ENCODE data around the gene PIPOX. TPM values are rescaled to one million over a fixed set of nuclear protein-coding genes. Genes with fewer than 3 reads are reported as not detected.

PIPOX gene
- total RNA-seq, 6 donors from 2014 or later = 0.91 to 3.6 (median 2.2) TPM; not detected in 2

DNA sequence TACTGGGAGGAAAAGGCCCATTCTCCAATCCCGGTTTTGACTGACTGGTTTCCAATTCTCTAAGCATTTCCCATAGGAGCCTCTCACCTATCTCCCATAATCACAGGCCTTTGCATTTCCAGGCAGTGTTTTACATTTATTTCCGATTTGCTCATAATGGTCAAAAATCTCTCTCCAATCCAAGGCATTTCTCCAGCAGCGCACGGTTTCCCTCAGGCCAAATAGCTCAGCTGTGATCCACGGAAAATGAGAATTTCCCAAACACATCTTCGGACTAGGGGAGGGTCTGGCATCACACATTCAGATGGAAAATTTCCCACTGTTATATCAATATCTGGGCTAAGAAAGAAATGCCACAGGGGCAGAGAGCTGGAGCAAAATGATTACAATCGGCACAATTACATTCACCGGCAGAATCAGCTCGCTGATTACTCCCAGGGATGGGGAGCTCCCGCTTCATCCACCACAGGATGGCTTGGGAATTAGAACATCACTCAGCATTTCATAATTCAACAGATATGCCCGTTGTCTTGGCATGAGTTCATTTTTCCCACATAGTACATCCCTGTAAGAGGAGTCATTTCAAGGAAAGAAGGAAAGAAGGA is 6.7 kb downstream of the PIPOX start:
- 83 to 85% methylated on average over 11 of the region's 11 CpGs for WGBS, 2 donors
- TF ChIP-seq POLR2AphosphoS5 (IDR thresholded peaks at IDR 0.05) = no peak
- no peak for TF ChIP-seq EP300 (IDR thresholded peaks at IDR 0.05)
- TF ChIP-seq, protein P1, sequence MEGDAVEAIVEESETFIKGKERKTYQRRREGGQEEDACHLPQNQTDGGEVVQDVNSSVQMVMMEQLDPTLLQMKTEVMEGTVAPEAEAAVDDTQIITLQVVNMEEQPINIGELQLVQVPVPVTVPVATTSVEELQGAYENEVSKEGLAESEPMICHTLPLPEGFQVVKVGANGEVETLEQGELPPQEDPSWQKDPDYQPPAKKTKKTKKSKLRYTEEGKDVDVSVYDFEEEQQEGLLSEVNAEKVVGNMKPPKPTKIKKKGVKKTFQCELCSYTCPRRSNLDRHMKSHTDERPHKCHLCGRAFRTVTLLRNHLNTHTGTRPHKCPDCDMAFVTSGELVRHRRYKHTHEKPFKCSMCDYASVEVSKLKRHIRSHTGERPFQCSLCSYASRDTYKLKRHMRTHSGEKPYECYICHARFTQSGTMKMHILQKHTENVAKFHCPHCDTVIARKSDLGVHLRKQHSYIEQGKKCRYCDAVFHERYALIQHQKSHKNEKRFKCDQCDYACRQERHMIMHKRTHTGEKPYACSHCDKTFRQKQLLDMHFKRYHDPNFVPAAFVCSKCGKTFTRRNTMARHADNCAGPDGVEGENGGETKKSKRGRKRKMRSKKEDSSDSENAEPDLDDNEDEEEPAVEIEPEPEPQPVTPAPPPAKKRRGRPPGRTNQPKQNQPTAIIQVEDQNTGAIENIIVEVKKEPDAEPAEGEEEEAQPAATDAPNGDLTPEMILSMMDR (IDR thresholded peaks at IDR 0.05) = no peak
- no peak for TF ChIP-seq POLR2A (IDR thresholded peaks at IDR 0.05)
- H3K9me3 ChIP-seq = no peaks in the 10 kb centered on the region
- ATAC-seq (ENCODE audit: low FRiP score in 2 of 2) (no peak), DNase-seq (no peak)
- no peaks in the 10 kb centered on the region for H3K4me1 ChIP-seq
- H3K36me3 ChIP-seq = no peaks in the 10 kb centered on the region
- H3K27me3 ChIP-seq = no peaks in the 10 kb centered on the region
- no peak overlapping the region for H3K27ac ChIP-seq
- H3K4me3 ChIP-seq = no peak overlapping the region

DNA sequence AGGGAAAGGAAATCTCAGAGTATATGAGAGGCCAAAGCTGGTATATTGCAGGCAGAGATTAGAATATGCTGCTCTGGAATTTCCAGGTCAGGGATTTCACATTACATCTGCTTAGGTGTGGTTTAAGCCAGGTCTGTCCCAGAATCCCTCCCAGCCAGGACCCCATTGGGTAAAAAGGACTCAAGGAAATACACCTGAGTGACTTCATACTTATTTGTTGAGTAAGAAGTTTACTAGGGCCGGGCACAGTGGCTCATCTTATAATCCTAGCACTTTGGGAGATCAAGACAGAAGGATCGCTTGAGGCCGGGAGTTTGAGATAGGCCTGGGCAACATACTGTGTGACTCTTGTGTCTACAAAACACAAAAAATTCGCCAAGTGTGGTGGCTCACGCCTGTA is 7.2 kb downstream of the PIPOX start:
- Histone ChIP-seq H3K9me3 (no peaks in the 10 kb centered on the region), H3K27ac (no peak overlapping the region), H3K36me3 (no peaks in the 10 kb centered on the region), H3K4me3 (no peak overlapping the region), H3K27me3 (no peaks in the 10 kb centered on the region), H3K4me1 (no peaks in the 10 kb centered on the region)
- TF ChIP-seq EP300 (IDR thresholded peaks at IDR 0.05) (no peak), POLR2A (IDR thresholded peaks at IDR 0.05) (no peak), POLR2AphosphoS5 (IDR thresholded peaks at IDR 0.05) (no peak)
- TF ChIP-seq, protein P1 (IDR thresholded peaks at IDR 0.05) = no peak
- 84 to 86% methylated on average over 5 of the region's 5 CpGs for WGBS, 2 donors
- no peak for ATAC-seq (ENCODE audit: low FRiP score in 2 of 2)
- DNase-seq = no peak

DNA sequence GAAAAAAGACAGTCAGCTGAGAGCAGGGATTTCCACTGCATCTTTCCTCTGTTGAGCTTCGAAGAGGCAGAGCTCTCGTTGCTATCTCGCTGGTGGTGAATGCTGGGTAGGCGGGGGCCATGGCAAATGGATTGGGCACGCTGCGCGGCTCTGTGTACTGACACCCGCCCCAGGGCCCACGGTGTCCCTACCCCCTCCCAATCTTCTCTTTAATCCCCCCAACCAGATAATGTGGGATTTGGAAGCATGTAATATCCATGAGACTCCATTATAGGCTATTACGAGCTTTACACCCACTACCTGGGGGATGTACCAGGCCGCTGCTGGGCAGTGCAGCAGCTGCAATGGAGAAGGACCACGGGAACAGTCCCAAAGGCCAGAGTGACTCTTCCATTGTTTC is 8.3 kb downstream of the PIPOX start:
- no peak overlapping the region for H3K27ac ChIP-seq
- H3K4me1 ChIP-seq = no peaks in the 10 kb centered on the region
- ATAC-seq (ENCODE audit: low FRiP score in 2 of 2) = no peak
- TF ChIP-seq EP300 (IDR thresholded peaks at IDR 0.05) = no peak
- no peaks in the 10 kb centered on the region for H3K27me3 ChIP-seq
- H3K36me3 ChIP-seq = no peaks in the 10 kb centered on the region
- no peak overlapping the region for H3K4me3 ChIP-seq
- no peaks in the 10 kb centered on the region for H3K9me3 ChIP-seq
- 84 to 88% methylated on average over 12 of the region's 12 CpGs for WGBS, 2 donors
- DNase-seq = peak in 1 of 2 donors; percentile 42

DNA sequence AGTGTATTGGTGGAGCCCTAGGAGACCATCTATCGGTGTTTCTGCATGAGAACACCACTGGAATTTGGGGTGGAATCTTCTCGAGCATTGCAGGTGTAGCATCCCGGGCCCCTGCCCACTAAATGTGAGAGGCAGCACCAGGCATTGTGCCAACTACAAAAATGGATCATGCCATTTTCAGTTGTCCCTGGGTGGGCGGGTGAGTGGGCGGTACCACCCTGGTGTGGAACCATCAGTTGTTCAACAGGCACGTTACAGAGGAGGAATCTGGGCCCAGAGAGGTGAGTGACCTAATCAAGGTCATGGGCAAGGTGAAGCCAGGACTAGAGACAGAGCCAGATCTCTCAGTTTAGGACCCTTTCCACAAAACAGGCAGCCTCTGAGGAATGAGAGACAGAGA is 8.8 kb downstream of the PIPOX start:
- Histone ChIP-seq H3K27ac (no peak overlapping the region), H3K27me3 (no peaks in the 10 kb centered on the region), H3K4me1 (no peaks in the 10 kb centered on the region), H3K36me3 (no peaks in the 10 kb centered on the region), H3K9me3 (no peaks in the 10 kb centered on the region), H3K4me3 (no peak overlapping the region)
- 72 to 76% methylated on average over 6 of the region's 6 CpGs for WGBS, 2 donors
- DNase-seq (no peak), ATAC-seq (ENCODE audit: low FRiP score in 2 of 2) (no peak)
- TF ChIP-seq, protein P1 (IDR thresholded peaks at IDR 0.05) = no peak
- TF ChIP-seq EP300 (IDR thresholded peaks at IDR 0.05) (no peak), POLR2A (IDR thresholded peaks at IDR 0.05) (no peak), POLR2AphosphoS5 (IDR thresholded peaks at IDR 0.05) (no peak)

DNA sequence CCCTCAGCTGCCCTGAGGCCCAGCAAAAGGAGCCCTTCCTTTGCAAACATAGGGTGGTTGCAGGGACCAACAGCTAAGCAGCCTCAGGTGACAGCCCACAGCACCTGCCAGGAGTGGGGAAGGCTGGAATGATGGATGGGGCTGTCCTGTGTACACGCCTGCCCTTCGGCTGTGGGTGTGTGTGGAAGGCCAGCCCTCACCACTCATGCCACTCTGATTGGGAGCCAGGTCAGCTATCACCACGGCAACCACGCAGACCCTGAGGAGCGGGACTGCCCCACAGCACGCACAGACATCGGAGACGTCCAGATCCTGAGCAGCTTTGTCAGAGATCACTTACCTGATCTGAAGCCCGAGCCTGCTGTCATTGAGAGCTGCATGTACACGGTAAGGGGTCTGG is 11.9 kb downstream of the PIPOX start:
- no peaks in the 10 kb centered on the region for H3K4me1 ChIP-seq
- WGBS, 2 donors = 64 to 80% methylated on average over 5 to 10 of the region's 10 CpGs
- H3K27ac ChIP-seq = no peak overlapping the region
- H3K9me3 ChIP-seq = no peaks in the 10 kb centered on the region
- no peaks in the 10 kb centered on the region for H3K36me3 ChIP-seq
- no peak overlapping the region for H3K4me3 ChIP-seq
- ATAC-seq (ENCODE audit: low FRiP score in 2 of 2) (no peak), DNase-seq (peak in 1 of 2 donors; percentile 51)
- TF ChIP-seq, protein P1 (IDR thresholded peaks at IDR 0.05) = no peak
- TF ChIP-seq POLR2AphosphoS5 (IDR thresholded peaks at IDR 0.05) (no peak), POLR2A (IDR thresholded peaks at IDR 0.05) (no peak), EP300 (IDR thresholded peaks at IDR 0.05) (no peak)
- H3K27me3 ChIP-seq = no peaks in the 10 kb centered on the region
